GM23338 (cell line): ENCODE data around the gene UNC5B.

Experiments
- EZH2 ChIP-seq: fragments of 200-600 bp; sonication (generic); IDR thresholded peaks from one replicate; pipeline ENCODE4 v1.8.0; 2017; ENCODE audit warnings: antibody characterized with exemption, mild to moderate bottlenecking, low read depth; ENCODE audit not compliant: unreplicated experiment
- TF ChIP-seq, protein P1 (sequence below), 2 experiments: fragments of 200-600 bp in 1 of 2; sonication (generic) in 1 of 2; conservative IDR thresholded peaks; 2 replicates each; pipeline versions ENCODE4 v1.5.1 to v1.6.1; 2016 to 2017; ENCODE audit warnings: antibody characterized with exemption in 2 of 2, low read depth in 2 of 2, mild to moderate bottlenecking in 2 of 2, moderate library complexity in 1 of 2

DNA sequence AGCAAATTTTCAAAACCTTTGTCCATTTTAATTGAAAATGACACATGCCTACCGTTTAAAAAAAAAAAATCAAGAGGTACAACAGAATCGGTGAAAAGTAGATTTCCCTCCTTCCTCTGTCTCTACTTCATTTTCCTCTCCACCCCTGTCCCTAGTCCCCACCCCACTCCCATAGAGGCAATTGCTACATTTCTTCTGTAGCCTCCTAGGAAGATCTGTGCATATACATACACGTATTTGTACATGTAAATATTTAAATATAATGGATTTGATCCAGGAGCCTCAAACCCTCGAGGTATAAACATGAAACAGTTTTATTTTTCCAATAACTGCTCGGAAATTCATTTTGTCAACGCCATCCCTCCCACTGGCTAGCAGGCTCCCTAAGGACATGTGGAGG lies 92.5 kb downstream of the UNC5B start:
- no peak for TF ChIP-seq EZH2
- TF ChIP-seq, protein P1, sequence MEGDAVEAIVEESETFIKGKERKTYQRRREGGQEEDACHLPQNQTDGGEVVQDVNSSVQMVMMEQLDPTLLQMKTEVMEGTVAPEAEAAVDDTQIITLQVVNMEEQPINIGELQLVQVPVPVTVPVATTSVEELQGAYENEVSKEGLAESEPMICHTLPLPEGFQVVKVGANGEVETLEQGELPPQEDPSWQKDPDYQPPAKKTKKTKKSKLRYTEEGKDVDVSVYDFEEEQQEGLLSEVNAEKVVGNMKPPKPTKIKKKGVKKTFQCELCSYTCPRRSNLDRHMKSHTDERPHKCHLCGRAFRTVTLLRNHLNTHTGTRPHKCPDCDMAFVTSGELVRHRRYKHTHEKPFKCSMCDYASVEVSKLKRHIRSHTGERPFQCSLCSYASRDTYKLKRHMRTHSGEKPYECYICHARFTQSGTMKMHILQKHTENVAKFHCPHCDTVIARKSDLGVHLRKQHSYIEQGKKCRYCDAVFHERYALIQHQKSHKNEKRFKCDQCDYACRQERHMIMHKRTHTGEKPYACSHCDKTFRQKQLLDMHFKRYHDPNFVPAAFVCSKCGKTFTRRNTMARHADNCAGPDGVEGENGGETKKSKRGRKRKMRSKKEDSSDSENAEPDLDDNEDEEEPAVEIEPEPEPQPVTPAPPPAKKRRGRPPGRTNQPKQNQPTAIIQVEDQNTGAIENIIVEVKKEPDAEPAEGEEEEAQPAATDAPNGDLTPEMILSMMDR (conservative IDR thresholded peaks at IDR 0.05; ENCODE audit: low read depth in 2 of 2), result no peak
